BJ (cell line): ENCODE measurements around the gene DSG2. TPM values are rescaled to one million over a fixed set of nuclear protein-coding genes. Genes with fewer than 3 reads are reported as not detected.

Experiments used
- CTCF ChIA-PET: fragments of 350-600 bp; formaldehyde crosslinking; extraction: SDS; loops from one replicate; lab custom pipeline; 2021; ENCODE audit warnings: antibody characterized with exemption, inconsistent platforms; lab: Yijun Ruan, JAX
- POLR2A ChIA-PET: fragments of 300-600 bp; sonication (Branson Sonifier 250); formaldehyde crosslinking; extraction: SDS; loops from one replicate; lab custom pipeline; 2021; ENCODE audit warnings: antibody characterized with exemption; lab: Charles Lee
- DNase-seq: peaks from one replicate; pipeline ENCODE4 v3.0.0-alpha.2; 2011; ENCODE audit warnings: low read depth
- H3K27me3 ChIP-seq: 2 replicates; pipeline ENCODE4 v1.6.0; 2011; ENCODE audit warnings: low read length; ENCODE audit not compliant: control insufficient read depth, insufficient read depth
- H3K36me3 ChIP-seq: 2 replicates; pipeline ENCODE4 v1.5.1; 2011; ENCODE audit warnings: low read length; ENCODE audit not compliant: control insufficient read depth, insufficient read depth
- H3K4me3 ChIP-seq: 2 replicates; pipeline ENCODE4 v1.5.1; 2011; ENCODE audit warnings: low read depth, mild to moderate bottlenecking, control low read depth, low read length
- CTCF ChIP-seq: IDR thresholded peaks from 2 replicates; pipeline ENCODE4 v1.5.1; 2011; ENCODE audit warnings: low read depth, mild to moderate bottlenecking, control low read depth, inconsistent platforms, low read length, moderate library complexity; ENCODE audit not compliant: insufficient read depth
- polyA plus RNA-seq: library from polyadenylated mRNA; depleted of rRNA; stranded (reverse); fragments of >200 nt; gene quantifications from 2 replicates; pipeline ENCODE4 v1.2.3, GENCODE V29; 2011

DSG2 gene
- polyA plus RNA-seq, 1 experiment = 0.01 TPM

- TF ChIP-seq CTCF = no peak
- Histone ChIP-seq H3K4me3 (no peak overlapping the region), H3K27me3 (peaks cover 2% of the 10 kb centered on the region; the same call in 1 of the 2 replicates), H3K36me3 (no peaks in the 10 kb centered on the region)
- ChIA-PET CTCF (no interaction called here), POLR2A (no interaction called here)
- DNase-seq = no peak
Observed at GRCh38 chr18:31498574-31499524, 872 bp downstream of the DSG2 start.

- H3K4me3 ChIP-seq = no peak overlapping the region
- H3K36me3 ChIP-seq = no peaks in the 10 kb centered on the region
- CTCF ChIA-PET = no interaction called here
- POLR2A ChIA-PET = no interaction called here
- peaks cover 2% of the 10 kb centered on the region; the same call in 1 of the 2 replicates for H3K27me3 ChIP-seq
- DNase-seq = no peak
- TF ChIP-seq CTCF = no peak
Observed at GRCh38 chr18:31500051-31500688, 2.2 kb downstream of the DSG2 start.

GRCh38 chr18:31503011-31503410 is 5.0 kb downstream of the DSG2 start:
- CTCF ChIA-PET = no interaction called here
- peaks cover 2% of the 10 kb centered on the region; the same call in 1 of the 2 replicates for H3K27me3 ChIP-seq
- TF ChIP-seq CTCF = no peak
- H3K36me3 ChIP-seq = no peaks in the 10 kb centered on the region
- H3K4me3 ChIP-seq = no peak overlapping the region
- POLR2A ChIA-PET = no interaction called here
- no peak for DNase-seq

GRCh38 chr18:31504455-31505147 is 6.6 kb downstream of the DSG2 start:
- ChIA-PET POLR2A (no interaction called here), CTCF (no interaction called here)
- no peak for DNase-seq

More at GRCh38 chr18:31504455-31505147, 6.6 kb downstream of the DSG2 start:
- Histone ChIP-seq H3K27me3 (no peaks in the 10 kb centered on the region), H3K4me3 (no peak overlapping the region), H3K36me3 (no peaks in the 10 kb centered on the region)
- no peak for TF ChIP-seq CTCF
